PC-9 (cell line): ENCODE results near the gene ANO1.

Experiments used
- CTCF ChIP-seq: fragments of 200-600 bp; sonication (generic); conservative IDR thresholded peaks from 2 replicates; pipeline ENCODE4 v1.6.1; 2017; ENCODE audit warnings: mixed run types, antibody characterized with exemption, mild to moderate bottlenecking, moderate library complexity
- EZH2 ChIP-seq: fragments of 200-600 bp; sonication (generic); IDR thresholded peaks from 2 replicates; pipeline ENCODE4 v1.8.0; 2017; ENCODE audit warnings: antibody characterized with exemption, low read depth

- TF ChIP-seq CTCF = no peak
- no peak for TF ChIP-seq EZH2
Observed at GRCh38 chr11:70226183-70226582, 148.1 kb downstream of the ANO1 start.
